Astrocyte (in vitro differentiated cells and primary cell): ENCODE data around the gene ADGRF3. TPM values are rescaled to one million over a fixed set of nuclear protein-coding genes. Genes with fewer than 3 reads are reported as not detected.
"Not testable (repeated sequence)": the region's sequence is repeated elsewhere in the genome, so short reads cannot be mapped to it uniquely, and the experiment has no call there.

Experiments
- DNase-seq: peaks from one replicate; pipeline ENCODE4 v3.0.0-alpha.2; 2010; ENCODE audit warnings: low read depth
- FAIRE-seq: peaks from 2 replicates; lab custom pipeline; 2011; peaks lifted over from hg19 to GRCh38; lab: Jason Lieb, UNC
- H2AFZ ChIP-seq: 2 replicates; pipeline ENCODE4 v1.6.0; 2012; ENCODE audit warnings: low read depth, low read length, inconsistent platforms
- H3K27ac ChIP-seq: 2 replicates; pipeline ENCODE4 v1.5.1; 2011; ENCODE audit warnings: low read depth, low read length, inconsistent platforms
- H3K27me3 ChIP-seq: 2 replicates; pipeline ENCODE4 v1.6.0; 2011; ENCODE audit warnings: low read length, inconsistent platforms; ENCODE audit not compliant: insufficient read depth
- H3K36me3 ChIP-seq: 2 replicates; pipeline ENCODE4 v1.5.1; 2011; ENCODE audit warnings: low read length, inconsistent platforms; ENCODE audit not compliant: insufficient read depth
- H3K4me1 ChIP-seq: 2 replicates; pipeline ENCODE4 v1.5.1; 2011; ENCODE audit warnings: low read length, inconsistent platforms; ENCODE audit not compliant: insufficient read depth
- H3K4me2 ChIP-seq: 2 replicates; pipeline ENCODE4 v1.6.0; 2012; ENCODE audit warnings: low read length, inconsistent platforms
- H3K4me3 ChIP-seq: 2 replicates; pipeline ENCODE4 v1.5.1; 2011; ENCODE audit warnings: low read depth, mild to moderate bottlenecking, low read length, inconsistent platforms; ENCODE audit not compliant: insufficient read depth
- H3K79me2 ChIP-seq: 2 replicates; pipeline ENCODE4 v1.6.0; 2012; ENCODE audit warnings: mild to moderate bottlenecking, low read length, inconsistent platforms; ENCODE audit not compliant: insufficient read depth
- H3K9ac ChIP-seq: 2 replicates; pipeline ENCODE4 v1.6.0; 2012; ENCODE audit warnings: mild to moderate bottlenecking, low read length, inconsistent platforms
- H3K9me3 ChIP-seq: 2 replicates; pipeline ENCODE4 v1.5.1; 2012; ENCODE audit warnings: low read depth, mild to moderate bottlenecking, low read length, inconsistent platforms; ENCODE audit not compliant: insufficient read depth
- H4K20me1 ChIP-seq: 2 replicates; pipeline ENCODE4 v1.6.0; 2012; ENCODE audit warnings: low read length, inconsistent platforms; ENCODE audit not compliant: insufficient read depth
- H3K27ac Mint-ChIP-seq: one replicate; pipeline ENCODE4 v1.8.0; 2021; ENCODE audit warnings: mild to moderate bottlenecking, mixed read lengths; ENCODE audit not compliant: unreplicated experiment
- H3K27me3 Mint-ChIP-seq: one replicate; pipeline ENCODE4 v1.8.0; 2021; ENCODE audit warnings: low read depth, mixed read lengths; ENCODE audit not compliant: unreplicated experiment
- H3K36me3 Mint-ChIP-seq: one replicate; pipeline ENCODE4 v1.8.0; 2021; ENCODE audit warnings: low read depth, mixed read lengths; ENCODE audit not compliant: unreplicated experiment
- H3K4me1 Mint-ChIP-seq: one replicate; pipeline ENCODE4 v1.8.0; 2021; ENCODE audit warnings: low read depth, mixed read lengths; ENCODE audit not compliant: unreplicated experiment
- H3K4me3 Mint-ChIP-seq: one replicate; pipeline ENCODE4 v1.8.0; 2021; ENCODE audit warnings: mild to moderate bottlenecking, moderate library complexity, mixed read lengths; ENCODE audit not compliant: unreplicated experiment
- H3K9me3 Mint-ChIP-seq: one replicate; pipeline ENCODE4 v1.8.0; 2021; ENCODE audit warnings: mild to moderate bottlenecking, mixed read lengths; ENCODE audit not compliant: unreplicated experiment
- EZH2 ChIP-seq: IDR thresholded peaks from 2 replicates; pipeline ENCODE4 v1.6.1; 2012; ENCODE audit warnings: mild to moderate bottlenecking, low read length, inconsistent platforms; ENCODE audit not compliant: insufficient read depth
- total RNA-seq: library from RNA; stranded (reverse); gene quantifications from 2 replicates; pipeline ENCODE4 v1.2.1, GENCODE V29; 2021
- TF ChIP-seq, protein P1 (sequence below): IDR thresholded peaks from 2 replicates; pipeline ENCODE4 v1.5.1; 2011; ENCODE audit warnings: low read depth, mild to moderate bottlenecking, inconsistent platforms, low read length, moderate library complexity; ENCODE audit not compliant: insufficient read depth

Gene ADGRF3
- total RNA-seq, 1 donor from 2014 or later: 0.16 TPM

DNA sequence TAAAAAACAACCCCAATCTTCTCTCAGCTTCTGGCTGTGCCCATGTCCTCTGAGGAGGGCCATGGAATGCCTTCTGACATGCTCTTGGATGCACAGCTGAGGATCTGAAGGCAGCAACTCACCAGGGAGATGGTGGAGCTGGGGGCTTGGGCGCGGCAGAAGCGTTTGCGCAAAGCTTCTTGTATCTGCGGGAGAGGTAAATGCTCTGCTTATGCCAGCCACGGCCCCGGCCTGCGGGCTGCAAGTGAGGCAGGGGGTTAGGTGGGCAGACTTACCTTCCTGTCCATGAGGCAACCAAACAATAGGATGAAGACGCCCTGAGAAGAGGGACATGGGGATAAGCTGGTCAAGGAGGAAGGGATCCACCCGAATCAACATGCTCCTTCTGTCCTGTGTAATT is 36.7 kb downstream of the ADGRF3 start:
- Mint-ChIP-seq H3K9me3 (peaks cover 4% of the 10 kb centered on the region), H3K27ac (no peak overlapping the region), H3K4me1 (no peaks in the 10 kb centered on the region), H3K4me3 (no peak overlapping the region), H3K27me3 (peaks cover 50% of the 10 kb centered on the region), H3K36me3 (peaks cover 5% of the 10 kb centered on the region)
- H3K27me3 ChIP-seq: peaks cover 4% of the 10 kb centered on the region
- no peaks in the 10 kb centered on the region for H3K36me3 ChIP-seq
- no peak overlapping the region for H3K9ac ChIP-seq
- no peaks in the 10 kb centered on the region for H4K20me1 ChIP-seq
- H3K4me1 ChIP-seq: no peaks in the 10 kb centered on the region
- FAIRE-seq (no peak), DNase-seq (no peak)
- no peak overlapping the region for H3K4me2 ChIP-seq
- H3K4me3 ChIP-seq: no peak overlapping the region
- no peaks in the 10 kb centered on the region for H3K9me3 ChIP-seq
- TF ChIP-seq, protein P1, sequence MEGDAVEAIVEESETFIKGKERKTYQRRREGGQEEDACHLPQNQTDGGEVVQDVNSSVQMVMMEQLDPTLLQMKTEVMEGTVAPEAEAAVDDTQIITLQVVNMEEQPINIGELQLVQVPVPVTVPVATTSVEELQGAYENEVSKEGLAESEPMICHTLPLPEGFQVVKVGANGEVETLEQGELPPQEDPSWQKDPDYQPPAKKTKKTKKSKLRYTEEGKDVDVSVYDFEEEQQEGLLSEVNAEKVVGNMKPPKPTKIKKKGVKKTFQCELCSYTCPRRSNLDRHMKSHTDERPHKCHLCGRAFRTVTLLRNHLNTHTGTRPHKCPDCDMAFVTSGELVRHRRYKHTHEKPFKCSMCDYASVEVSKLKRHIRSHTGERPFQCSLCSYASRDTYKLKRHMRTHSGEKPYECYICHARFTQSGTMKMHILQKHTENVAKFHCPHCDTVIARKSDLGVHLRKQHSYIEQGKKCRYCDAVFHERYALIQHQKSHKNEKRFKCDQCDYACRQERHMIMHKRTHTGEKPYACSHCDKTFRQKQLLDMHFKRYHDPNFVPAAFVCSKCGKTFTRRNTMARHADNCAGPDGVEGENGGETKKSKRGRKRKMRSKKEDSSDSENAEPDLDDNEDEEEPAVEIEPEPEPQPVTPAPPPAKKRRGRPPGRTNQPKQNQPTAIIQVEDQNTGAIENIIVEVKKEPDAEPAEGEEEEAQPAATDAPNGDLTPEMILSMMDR: no peak
- no peak for TF ChIP-seq EZH2
- no peak overlapping the region for H2AFZ ChIP-seq
- no peak overlapping the region for H3K27ac ChIP-seq
- H3K79me2 ChIP-seq: no peaks in the 10 kb centered on the region

DNA sequence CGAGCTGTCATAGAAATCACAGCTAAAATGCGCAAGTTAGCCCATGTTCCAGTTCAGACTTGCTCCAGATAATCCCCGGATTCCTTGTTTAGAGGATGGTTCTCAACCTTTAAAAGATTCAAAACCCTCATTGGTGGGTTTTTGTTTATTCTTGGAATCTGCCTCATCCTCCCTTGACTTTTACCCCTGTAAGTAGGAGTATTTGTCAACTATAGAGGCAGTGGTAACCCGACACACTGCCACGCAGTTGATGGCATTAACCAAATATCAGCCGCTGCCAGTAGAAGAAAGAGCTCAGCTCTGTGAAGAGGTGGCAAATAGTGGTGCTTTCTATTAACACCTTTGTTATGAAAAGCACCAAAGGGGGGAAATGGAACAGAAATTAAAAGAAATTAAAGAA is 41.0 kb downstream of the ADGRF3 start:
- Histone ChIP-seq H3K4me1 (peaks cover 4% of the 10 kb centered on the region), H3K9ac (no peak overlapping the region), H3K4me3 (no peak overlapping the region), H3K4me2 (no peak overlapping the region), H3K9me3 (no peaks in the 10 kb centered on the region), H3K27me3 (peaks cover 2% of the 10 kb centered on the region), H3K36me3 (no peaks in the 10 kb centered on the region), H3K79me2 (no peaks in the 10 kb centered on the region), H3K27ac (no peak overlapping the region), H4K20me1 (no peaks in the 10 kb centered on the region), H2AFZ (no peak overlapping the region)
- peaks cover 30% of the 10 kb centered on the region for H3K27me3 Mint-ChIP-seq
- H3K4me3 Mint-ChIP-seq: no peak overlapping the region
- no peak overlapping the region for H3K27ac Mint-ChIP-seq
- no peak for TF ChIP-seq EZH2
- TF ChIP-seq, protein P1: no peak
- no peaks in the 10 kb centered on the region for H3K4me1 Mint-ChIP-seq
- no peak for DNase-seq
- peaks cover 2% of the 10 kb centered on the region for H3K36me3 Mint-ChIP-seq
- no peak for FAIRE-seq
- H3K9me3 Mint-ChIP-seq: no peaks in the 10 kb centered on the region

DNA sequence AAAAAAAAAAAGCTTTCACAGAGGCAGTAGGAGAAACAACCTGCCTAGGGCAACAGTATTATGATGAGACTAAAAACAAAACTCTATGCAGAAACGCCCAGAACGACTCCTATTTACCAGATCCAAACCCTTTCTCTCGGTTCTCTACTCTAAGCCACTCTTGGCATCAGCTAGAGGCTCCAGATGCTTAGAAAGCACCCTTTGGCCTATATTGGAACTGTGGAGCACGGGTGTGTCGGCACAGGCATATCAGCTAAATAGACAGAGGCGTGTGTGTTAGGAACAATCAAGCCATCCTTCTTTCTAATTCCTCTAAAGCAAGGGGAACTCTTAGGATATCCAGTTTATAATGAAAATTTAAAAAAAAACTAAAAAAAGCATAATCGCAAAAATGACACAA is 41.5 kb downstream of the ADGRF3 start:
- peaks cover 27% of the 10 kb centered on the region for H3K27me3 Mint-ChIP-seq
- H2AFZ ChIP-seq, H3K36me3 Mint-ChIP-seq, H3K4me3 ChIP-seq, H3K9me3 ChIP-seq, H3K27me3 ChIP-seq, H3K36me3 ChIP-seq, FAIRE-seq, H3K4me2 ChIP-seq, H3K9ac ChIP-seq, DNase-seq, H3K4me1 Mint-ChIP-seq, H3K27ac Mint-ChIP-seq, H3K4me1 ChIP-seq, H3K4me3 Mint-ChIP-seq, H3K79me2 ChIP-seq, H3K27ac ChIP-seq, H3K9me3 Mint-ChIP-seq, H4K20me1 ChIP-seq: not testable (repeated sequence)
